ENCODE results near the gene TAF1D. TPM values are rescaled to one million over a fixed set of nuclear protein-coding genes. Genes with fewer than 3 reads are reported as not detected.

Gene TAF1D
- total RNA-seq, 1 donor from 2014 or later, result 83.2 TPM

DNA sequence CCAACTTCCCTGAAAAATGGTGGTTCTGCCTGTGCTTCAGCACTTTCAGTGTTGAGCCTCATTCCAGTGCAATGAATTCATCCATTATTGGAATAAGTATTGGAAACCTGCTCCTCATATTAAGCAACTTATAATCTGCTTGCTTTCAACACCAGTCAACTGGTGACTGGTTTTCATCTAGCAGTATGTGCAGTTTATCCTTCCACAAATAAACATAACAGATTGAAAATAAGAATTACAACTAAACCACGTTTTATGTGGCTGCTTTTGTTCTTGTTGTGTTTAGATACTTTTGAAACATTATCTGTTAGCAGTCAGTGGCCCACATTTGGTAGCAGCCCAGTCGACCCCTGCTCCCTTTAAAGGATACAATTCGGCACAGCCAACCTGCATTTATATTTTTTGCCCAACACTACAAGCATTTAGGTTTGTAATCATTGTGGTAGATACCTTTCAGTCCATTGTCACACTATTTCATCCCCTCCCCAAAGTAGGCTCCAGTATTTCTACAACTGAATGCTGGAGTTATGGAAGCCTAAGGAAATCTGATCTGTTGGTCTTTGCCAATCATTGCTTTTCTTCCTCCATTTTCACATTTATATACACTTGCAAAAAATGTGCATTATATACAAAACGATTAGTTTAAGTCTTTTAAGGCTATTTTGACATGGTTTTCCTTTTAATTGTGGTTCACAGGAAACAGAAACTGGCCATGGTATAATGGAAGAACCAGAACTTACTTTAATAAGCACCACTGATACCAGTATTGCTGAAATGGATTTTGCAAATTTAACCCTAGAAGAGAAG, 13.1 kb downstream of the TAF1D start:
- no peak for ATAC-seq
- TF ChIP-seq, protein P1, sequence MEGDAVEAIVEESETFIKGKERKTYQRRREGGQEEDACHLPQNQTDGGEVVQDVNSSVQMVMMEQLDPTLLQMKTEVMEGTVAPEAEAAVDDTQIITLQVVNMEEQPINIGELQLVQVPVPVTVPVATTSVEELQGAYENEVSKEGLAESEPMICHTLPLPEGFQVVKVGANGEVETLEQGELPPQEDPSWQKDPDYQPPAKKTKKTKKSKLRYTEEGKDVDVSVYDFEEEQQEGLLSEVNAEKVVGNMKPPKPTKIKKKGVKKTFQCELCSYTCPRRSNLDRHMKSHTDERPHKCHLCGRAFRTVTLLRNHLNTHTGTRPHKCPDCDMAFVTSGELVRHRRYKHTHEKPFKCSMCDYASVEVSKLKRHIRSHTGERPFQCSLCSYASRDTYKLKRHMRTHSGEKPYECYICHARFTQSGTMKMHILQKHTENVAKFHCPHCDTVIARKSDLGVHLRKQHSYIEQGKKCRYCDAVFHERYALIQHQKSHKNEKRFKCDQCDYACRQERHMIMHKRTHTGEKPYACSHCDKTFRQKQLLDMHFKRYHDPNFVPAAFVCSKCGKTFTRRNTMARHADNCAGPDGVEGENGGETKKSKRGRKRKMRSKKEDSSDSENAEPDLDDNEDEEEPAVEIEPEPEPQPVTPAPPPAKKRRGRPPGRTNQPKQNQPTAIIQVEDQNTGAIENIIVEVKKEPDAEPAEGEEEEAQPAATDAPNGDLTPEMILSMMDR (IDR thresholded peaks at IDR 0.05), result no peak
- no peak overlapping the region for H3K27ac ChIP-seq
- H3K27me3 ChIP-seq (ENCODE audit: low read depth), result no peaks in the 10 kb centered on the region
- intact Hi-C loops (cut with DNase I), result no loop called here
- H3K4me1 ChIP-seq, result no peaks in the 10 kb centered on the region
- no peak overlapping the region for H3K4me3 ChIP-seq
- DNase-seq, result no peak
- no peaks in the 10 kb centered on the region for H3K9me3 ChIP-seq
- H3K36me3 ChIP-seq, result peaks cover 81% of the 10 kb centered on the region

DNA sequence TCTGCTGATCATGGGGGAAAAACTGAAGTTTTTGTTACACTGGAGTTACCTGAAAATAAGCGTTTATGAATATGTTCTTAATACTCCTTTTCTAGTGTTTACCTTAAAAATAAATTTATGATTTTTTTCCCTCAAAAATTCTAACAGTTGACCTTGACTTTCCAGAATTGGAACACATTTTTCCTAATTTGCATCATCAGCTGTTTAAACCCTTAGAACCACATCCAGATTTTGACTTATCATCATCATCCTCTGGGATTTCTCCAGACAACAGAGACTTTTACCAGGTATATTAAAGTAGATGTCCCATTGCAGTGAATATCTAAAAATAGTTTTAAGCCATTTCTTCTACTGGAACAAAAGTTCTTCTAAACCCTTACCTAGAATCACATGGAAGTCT, 17.2 kb downstream of the TAF1D start:
- H3K27me3 ChIP-seq (ENCODE audit: low read depth), result no peaks in the 10 kb centered on the region
- H3K9me3 ChIP-seq, result no peaks in the 10 kb centered on the region
- no peak for DNase-seq
- TF ChIP-seq, protein P1 (IDR thresholded peaks at IDR 0.05), result no peak
- no peaks in the 10 kb centered on the region for H3K4me1 ChIP-seq
- intact Hi-C loops (cut with DNase I), result no loop called here
- no peak overlapping the region for H3K27ac ChIP-seq
- peaks cover 55% of the 10 kb centered on the region for H3K36me3 ChIP-seq
- no peak for ATAC-seq
- no peak overlapping the region for H3K4me3 ChIP-seq

DNA sequence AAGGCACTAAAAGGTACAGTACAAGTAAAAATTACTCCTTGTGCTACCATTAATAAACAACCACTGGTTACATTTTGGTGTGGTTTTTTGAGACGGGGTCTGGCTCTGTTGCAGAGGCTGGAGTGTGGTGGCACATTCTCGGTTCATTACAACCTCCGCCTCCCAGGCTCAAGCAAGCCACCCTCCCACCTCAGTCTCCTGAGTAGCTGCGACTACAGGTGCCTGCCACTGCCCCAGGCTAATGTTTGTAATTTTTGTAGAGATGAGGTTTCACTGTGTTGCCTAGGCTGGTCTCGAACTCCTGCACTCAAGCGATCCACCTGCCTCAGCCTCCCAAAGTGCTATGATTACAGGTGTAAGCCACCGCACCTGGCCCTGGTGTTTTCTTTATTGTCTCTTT, 20.8 kb downstream of the TAF1D start:
- Histone ChIP-seq H3K27ac (no peak overlapping the region), H3K36me3 (peaks cover 28% of the 10 kb centered on the region), H3K27me3 (ENCODE audit: low read depth) (no peaks in the 10 kb centered on the region), H3K4me1 (no peaks in the 10 kb centered on the region), H3K4me3 (no peak overlapping the region), H3K9me3 (no peaks in the 10 kb centered on the region)
- TF ChIP-seq, protein P1 (IDR thresholded peaks at IDR 0.05), result no peak
- ATAC-seq (no peak), DNase-seq (no peak)
- intact Hi-C loops (cut with DNase I), result no loop called here

DNA sequence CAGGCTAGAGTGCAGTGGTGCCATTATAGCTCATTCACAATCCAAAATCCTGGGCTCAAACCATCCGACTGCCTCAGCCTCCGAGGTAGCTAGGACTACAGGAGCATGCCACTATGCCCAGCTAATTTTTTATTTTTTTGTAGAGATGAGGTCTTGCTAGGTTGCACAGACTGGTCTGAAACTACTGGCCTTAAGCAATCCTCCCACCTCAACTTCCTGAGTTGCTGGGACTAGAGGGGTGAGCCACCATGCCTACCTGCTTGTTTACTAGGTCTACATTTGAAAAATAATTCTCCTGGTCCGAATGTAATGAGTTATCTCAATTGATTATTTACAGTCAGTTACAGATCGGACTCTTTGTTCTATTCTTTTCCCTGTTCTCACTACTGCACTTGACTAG, 22.0 kb downstream of the TAF1D start:
- no peak overlapping the region for H3K27ac ChIP-seq
- intact Hi-C loops (cut with DNase I), result no loop called here
- H3K4me3 ChIP-seq, result no peak overlapping the region
- no peaks in the 10 kb centered on the region for H3K27me3 ChIP-seq (ENCODE audit: low read depth)
- peaks cover 29% of the 10 kb centered on the region for H3K36me3 ChIP-seq
- ATAC-seq (no peak), DNase-seq (no peak)
- H3K4me1 ChIP-seq, result no peaks in the 10 kb centered on the region
- H3K9me3 ChIP-seq, result no peaks in the 10 kb centered on the region
- TF ChIP-seq, protein P1 (IDR thresholded peaks at IDR 0.05), result no peak

DNA sequence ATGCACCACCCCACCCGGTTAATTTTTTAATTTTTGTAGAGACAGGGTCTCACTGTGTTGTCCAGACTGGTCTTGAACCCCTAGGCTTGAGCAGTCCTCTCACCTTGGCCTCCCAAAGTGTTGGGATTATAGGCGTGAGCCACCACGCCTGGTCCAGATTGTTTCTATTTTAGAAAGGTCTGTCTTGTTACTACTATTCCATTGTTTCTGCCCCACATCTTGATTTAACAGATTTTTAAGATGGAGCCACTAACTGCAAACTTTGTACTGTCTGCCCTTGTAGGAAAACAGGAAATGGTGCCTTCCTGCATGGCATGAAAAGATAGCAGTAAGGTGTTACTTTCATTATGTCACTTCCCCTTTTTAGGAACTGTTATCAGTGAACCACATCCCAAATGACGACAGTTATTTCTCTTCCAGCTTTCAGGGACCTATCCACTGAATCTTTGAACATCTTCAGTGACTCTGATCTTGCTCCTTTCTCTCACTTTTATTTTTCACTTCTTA, 23.2 kb downstream of the TAF1D start:
- Histone ChIP-seq H3K9me3 (no peaks in the 10 kb centered on the region), H3K4me3 (no peak overlapping the region), H3K27me3 (ENCODE audit: low read depth) (no peaks in the 10 kb centered on the region), H3K36me3 (peaks cover 20% of the 10 kb centered on the region), H3K27ac (no peak overlapping the region), H3K4me1 (no peaks in the 10 kb centered on the region)
- TF ChIP-seq, protein P1 (IDR thresholded peaks at IDR 0.05), result no peak
- ATAC-seq (peak in 1 of 2 donors; percentile 44), DNase-seq (no peak)
- intact Hi-C loops (cut with DNase I), result no loop called here
